Adipose tissue (tissue), 3 donors: ENCODE results near the gene RAB6A. TPM values are rescaled to one million over a fixed set of nuclear protein-coding genes. Genes with fewer than 3 reads are reported as not detected.
"Not testable (repeated sequence)": the region's sequence is repeated elsewhere in the genome, so short reads cannot be mapped to it uniquely, and the experiment has no call there.

Experiments
- H3K27ac ChIP-seq: one replicate; pipeline ENCODE4 v1.5.1; 2013; ENCODE audit warnings: low read depth, low read length
- WGBS, 3 donors: extraction: QIAGEN DNeasy Blood & Tissue Kit; methylation state at CpG; one replicate each; pipeline ENCODE4 v1.1.7; 2013; 5-methylcytosine and 5-hydroxymethylcytosine counted together
- polyA plus RNA-seq, 3 donors: library from polyadenylated mRNA; stranded (reverse); fragments of 200-250 nt; gene quantifications; one replicate each; pipeline ENCODE4 v1.2.3, GENCODE V29; 2013
- donor health status: healthy with polysubstance abuse.
- donor health status: Bipolar disorder and iron deficiency.
- donor health status: healthy.

The RAB6A gene
- polyA plus RNA-seq, 3 donors: 28.9 to 80.1 (median 48.1) TPM

GRCh38 chr11:73779084-73779902, 18.4 kb upstream of the RAB6A start:
- H3K27ac ChIP-seq: peak overlapping the region; percentile 81
- 0 to 1% (median 0%) methylated on average over 30 of the region's 30 CpGs for WGBS, 3 donors

- not testable (repeated sequence) for H3K27ac ChIP-seq
- WGBS, 3 donors: 91 to 94% (median 92%) methylated on average over 7 of the region's 7 CpGs
Measured at GRCh38 chr11:73770811-73771210, 9.9 kb upstream of the RAB6A start.

- 45 to 76% (median 75%) methylated on average over 1 of the region's 1 CpG for WGBS, 3 donors
Measured at GRCh38 chr11:73766763-73767162, 5.9 kb upstream of the RAB6A start.

GRCh38 chr11:73762732-73763131, 1.9 kb upstream of the RAB6A start:
- H3K27ac ChIP-seq: no peak overlapping the region

More at GRCh38 chr11:73766763-73767162, 5.9 kb upstream of the RAB6A start:
- H3K27ac ChIP-seq: no peak overlapping the region

- WGBS, 3 donors: 44 to 46% (median 46%) methylated on average over 16 of the region's 16 CpGs
- H3K27ac ChIP-seq: no peak overlapping the region
Measured at GRCh38 chr11:73761403-73761945, 600 bp upstream of the RAB6A start.

- 0 to 1% (median 0%) methylated on average over 34 to 44 of the region's 44 CpGs for WGBS, 3 donors
- H3K27ac ChIP-seq: peak overlapping the region; percentile 64
Measured at GRCh38 chr11:73760135-73760678, 667 bp downstream of the RAB6A start.

GRCh38 chr11:73759610-73760134, 1.2 kb downstream of the RAB6A start:
- 1% methylated on average over 8 of the region's 8 CpGs for WGBS, 3 donors
- H3K27ac ChIP-seq: peak overlapping the region; percentile 64

GRCh38 chr11:73758451-73758850, 2.4 kb downstream of the RAB6A start:
- H3K27ac ChIP-seq: no peak overlapping the region
- WGBS, 3 donors: 52 to 76% (median 76%) methylated on average over 1 of the region's 1 CpG

GRCh38 chr11:73757598-73757997, 3.3 kb downstream of the RAB6A start:
- WGBS, 3 donors: 73 to 90% (median 83%) methylated on average over 5 of the region's 5 CpGs
- H3K27ac ChIP-seq: no peak overlapping the region

- no peak overlapping the region for H3K27ac ChIP-seq
Measured at GRCh38 chr11:73755670-73756069, 5.2 kb downstream of the RAB6A start.

GRCh38 chr11:73753938-73754337, 6.9 kb downstream of the RAB6A start:
- no peak overlapping the region for H3K27ac ChIP-seq
- 81 to 100% (median 99%) methylated on average over 1 of the region's 1 CpG for WGBS, 3 donors

- 63 to 76% (median 74%) methylated on average over 7 of the region's 7 CpGs for WGBS, 3 donors
- H3K27ac ChIP-seq: no peak overlapping the region
Measured at GRCh38 chr11:73752903-73753302, 8.0 kb downstream of the RAB6A start.

- no peak overlapping the region for H3K27ac ChIP-seq
- WGBS, 3 donors: 84 to 90% (median 85%) methylated on average over 14 of the region's 14 CpGs
Measured at GRCh38 chr11:73752216-73752867, 8.5 kb downstream of the RAB6A start.

GRCh38 chr11:73750862-73751261, 10.0 kb downstream of the RAB6A start:
- WGBS, 3 donors: 96 to 97% (median 97%) methylated on average over 4 of the region's 4 CpGs
- not testable (repeated sequence) for H3K27ac ChIP-seq

- WGBS, 3 donors: 58 to 59% (median 58%) methylated on average over 5 of the region's 5 CpGs
Measured at GRCh38 chr11:73750228-73750627, 10.6 kb downstream of the RAB6A start.

GRCh38 chr11:73749118-73749517, 11.8 kb downstream of the RAB6A start:
- WGBS, 3 donors: 91 to 95% (median 94%) methylated on average over 7 of the region's 7 CpGs
- no peak overlapping the region for H3K27ac ChIP-seq

More at GRCh38 chr11:73750228-73750627, 10.6 kb downstream of the RAB6A start:
- H3K27ac ChIP-seq: no peak overlapping the region

GRCh38 chr11:73748300-73748699, 12.6 kb downstream of the RAB6A start:
- 48 to 94% (median 92%) methylated on average over 5 of the region's 5 CpGs for WGBS, 3 donors
- H3K27ac ChIP-seq: no peak overlapping the region

- WGBS, 3 donors: 31 to 68% (median 64%) methylated on average over 3 of the region's 3 CpGs
- no peak overlapping the region for H3K27ac ChIP-seq
Measured at GRCh38 chr11:73747762-73748161, 13.1 kb downstream of the RAB6A start.

GRCh38 chr11:73746701-73747100, 14.2 kb downstream of the RAB6A start:
- WGBS, 3 donors: 95 to 96% (median 95%) methylated on average over 13 of the region's 13 CpGs
- H3K27ac ChIP-seq: no peak overlapping the region
